ENCODE results near the gene CDH4. TPM values are rescaled to one million over a fixed set of nuclear protein-coding genes. Genes with fewer than 3 reads are reported as not detected.

CDH4 gene
- total and polyA plus RNA-seq, 2 of the 8 experiments (the other 6 are each of a cell fraction or from before 2014, with no cell fraction given), result 4.3 to 7.9 TPM

DNA sequence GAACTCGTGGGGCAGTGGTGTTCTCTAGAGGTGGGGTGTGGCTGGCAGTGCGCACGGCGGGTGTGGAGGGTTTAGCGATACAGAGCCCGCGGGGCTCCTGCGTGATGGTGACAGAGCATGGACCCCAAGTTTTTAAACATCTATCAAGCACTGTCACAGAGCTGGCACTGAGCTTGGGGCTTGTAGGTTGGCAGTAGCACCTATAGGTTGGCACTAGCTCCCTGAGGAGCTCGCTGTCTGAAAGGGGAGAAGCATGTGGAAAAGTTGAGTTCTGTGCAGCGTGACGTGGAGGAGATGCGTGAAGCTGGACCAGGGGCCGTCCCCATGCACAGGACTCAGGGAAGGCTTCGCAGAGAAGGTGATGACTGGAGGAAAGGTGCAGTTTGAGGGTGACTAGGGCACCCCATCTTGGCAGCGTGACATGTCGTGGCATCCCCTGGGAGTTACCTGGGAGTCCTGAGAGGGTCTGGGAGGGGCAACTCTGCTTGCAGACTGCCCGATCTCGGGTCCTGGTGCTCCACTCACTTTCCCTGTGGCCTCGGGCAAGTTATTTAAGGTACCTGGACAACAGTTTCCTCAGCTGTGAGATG is 122.0 kb downstream of the CDH4 start (continued):
- no peak for TF ChIP-seq SAP30 (IDR thresholded peaks at IDR 0.05; ENCODE audit: insufficient read depth, insufficient replicate concordance, low read length)
- no peak for TF ChIP-seq EGR1 (IDR thresholded peaks at IDR 0.05; ENCODE audit: borderline replicate concordance, low read depth, low read length)
- no peak for TF ChIP-seq RFX5 (IDR thresholded peaks at IDR 0.05; ENCODE audit: borderline replicate concordance, low read depth, low read length)
- no peak for TF ChIP-seq CHD2 (IDR thresholded peaks at IDR 0.05; ENCODE audit: low read length)

All from H1 (cell line).